HG03108 (cell line): ENCODE data around the gene SLC37A3.
"Not testable (repeated sequence)": the region's sequence is repeated elsewhere in the genome, so short reads cannot be mapped to it uniquely, and the experiment has no call there.

ENCODE experiments used
- ATAC-seq: cut with Tn5 transposase; IDR thresholded peaks from one replicate; pipeline ENCODE4 v1.9.1; 2021; ENCODE audit warnings: moderate library complexity; ENCODE audit not compliant: unreplicated experiment

The SLC37A3 gene

DNA sequence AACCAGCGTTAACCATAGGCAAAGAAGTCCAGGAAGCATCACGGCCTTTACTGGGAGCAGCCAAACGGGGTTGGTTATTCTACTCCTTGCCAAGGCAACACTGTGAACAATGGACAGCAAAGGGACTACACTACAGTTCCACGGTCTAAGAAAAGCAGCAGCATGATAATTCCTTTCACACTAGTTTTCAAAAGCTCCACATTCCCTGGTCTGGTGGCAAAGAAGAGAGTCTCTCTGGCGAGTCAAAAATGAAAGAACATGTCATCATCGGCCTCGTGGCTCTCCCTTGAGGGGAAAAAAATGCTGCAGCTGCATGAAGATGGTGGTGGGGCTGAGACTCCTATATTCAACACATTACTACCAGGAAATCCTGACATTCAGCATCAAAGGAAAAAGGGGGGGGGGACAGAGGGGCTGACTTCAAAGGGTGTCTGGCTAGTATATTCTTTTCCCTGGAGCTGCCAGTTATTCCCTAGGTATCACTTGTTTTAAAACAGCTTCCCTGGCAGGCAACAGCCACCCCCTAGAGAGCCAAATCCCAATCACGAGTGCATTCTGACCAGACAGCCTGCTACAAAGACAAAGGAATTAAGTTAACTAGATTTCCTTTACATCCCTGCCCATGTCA, 49.1 kb downstream of the SLC37A3 start:
- ATAC-seq, result no peak

DNA sequence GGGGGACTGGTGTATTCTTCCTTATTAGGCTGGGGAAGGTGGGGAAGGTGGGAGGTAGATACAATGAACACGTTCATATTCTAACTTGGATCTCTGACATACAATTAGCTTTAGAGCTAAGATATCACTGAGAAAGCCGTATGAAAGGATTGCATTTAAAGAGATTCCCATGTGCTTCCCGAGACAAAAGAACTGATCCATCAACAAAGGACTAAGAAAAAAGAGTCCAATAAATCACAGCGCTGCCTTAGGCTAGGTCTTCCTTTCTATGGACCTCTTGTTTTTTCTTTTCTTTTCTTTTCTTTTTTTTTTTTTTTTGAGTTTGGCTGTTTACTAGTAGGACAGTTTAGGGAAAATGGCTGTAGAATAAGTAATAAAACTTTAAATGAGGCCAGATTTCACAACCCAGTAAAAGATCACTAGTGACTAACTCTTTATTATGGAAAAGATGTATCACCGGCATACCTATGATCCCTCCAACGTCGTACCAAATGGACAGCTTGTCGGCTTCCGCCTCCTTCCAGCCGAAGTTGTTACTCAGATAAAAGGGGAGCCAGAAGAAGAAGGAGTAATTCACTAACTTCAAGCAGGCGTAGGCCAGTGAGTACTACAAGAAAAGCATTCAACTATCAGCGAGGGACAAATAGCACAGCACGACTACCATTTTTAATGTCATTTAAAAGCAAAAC, 50.0 kb downstream of the SLC37A3 start:
- no peak for ATAC-seq

DNA sequence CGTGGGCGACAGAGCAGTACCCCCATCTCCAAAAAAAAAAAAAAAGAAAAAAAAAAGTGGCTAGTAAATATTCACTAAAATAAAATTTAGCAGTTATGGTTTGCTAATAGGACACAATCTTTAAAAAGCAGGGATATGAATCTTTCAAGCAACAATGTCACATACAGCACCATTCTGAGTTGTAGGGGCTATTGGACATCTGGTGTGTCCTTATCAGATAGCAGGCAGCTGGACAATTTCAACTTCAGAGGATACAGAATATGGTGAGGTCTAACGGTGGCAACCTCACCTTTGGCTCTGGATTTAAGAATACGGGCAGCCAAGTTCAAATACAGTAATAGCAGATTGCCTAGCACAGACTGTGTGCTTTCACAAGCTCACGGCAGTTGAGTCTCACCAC, 51.1 kb downstream of the SLC37A3 start:
- ATAC-seq, result no peak

- ATAC-seq, result no peak
Observed at GRCh38 chr7:140345426-140345825, 52.9 kb downstream of the SLC37A3 start.

DNA sequence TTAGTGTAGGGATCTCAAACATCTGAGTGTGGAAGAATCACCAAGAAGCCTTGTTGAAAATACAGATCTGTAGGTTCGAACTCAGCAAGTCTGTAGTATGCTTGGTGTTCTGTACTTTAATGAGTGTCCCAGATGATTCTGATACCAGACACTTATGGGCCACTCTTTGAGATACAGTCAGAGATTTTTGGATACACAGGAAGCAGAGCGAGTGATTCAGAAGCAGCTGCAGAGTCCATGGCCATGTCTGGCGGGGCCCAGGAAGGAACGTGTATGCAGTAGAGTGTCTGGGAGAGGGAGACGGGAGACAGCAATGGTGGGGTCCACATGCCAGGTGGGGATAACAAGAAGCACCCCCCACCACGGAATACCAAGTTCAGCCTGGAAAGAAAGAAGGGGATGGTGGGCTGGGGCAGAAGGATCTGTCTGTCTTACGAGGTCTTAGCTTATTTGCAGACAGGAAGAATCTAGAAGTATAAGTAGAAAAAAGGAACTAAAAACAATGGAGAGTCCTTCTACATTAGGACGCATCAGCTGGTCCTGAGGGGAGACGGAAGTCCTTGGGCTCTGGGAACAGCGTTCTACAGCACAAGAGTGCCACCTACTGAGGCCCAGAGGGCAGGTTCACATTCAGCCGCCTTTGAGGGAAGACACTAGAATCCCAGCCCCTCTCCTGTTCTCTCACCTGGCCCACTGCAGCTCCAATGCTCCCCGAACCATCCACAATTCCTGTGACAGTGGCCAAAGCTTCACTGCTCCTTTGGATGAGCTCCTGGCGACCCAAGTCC, 55.4 kb downstream of the SLC37A3 start:
- ATAC-seq, result no peak

DNA sequence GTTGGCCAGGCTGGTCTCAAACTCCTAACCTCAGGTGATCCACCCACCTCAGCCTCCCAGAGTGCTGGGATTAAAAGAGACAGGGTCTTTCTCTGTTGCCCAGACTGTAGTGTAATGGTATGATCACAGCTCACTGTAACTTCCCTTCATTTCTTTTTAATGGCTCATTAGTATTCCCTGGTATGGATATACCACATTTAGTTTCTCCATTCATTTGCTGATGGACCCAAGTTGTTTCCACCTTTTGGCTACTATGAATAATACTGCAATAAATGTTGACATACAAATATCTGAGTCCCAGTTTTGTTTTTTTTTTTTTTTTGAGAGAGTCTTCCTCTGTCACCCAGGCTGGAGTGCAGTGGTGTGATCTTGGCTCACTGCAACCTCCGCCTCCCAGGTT, 59.4 kb downstream of the SLC37A3 start:
- not testable (repeated sequence) for ATAC-seq

- ATAC-seq, result no peak
Observed at GRCh38 chr7:140334341-140335057, 63.8 kb downstream of the SLC37A3 start.

- no peak for ATAC-seq
Observed at GRCh38 chr7:140333686-140334085, 64.6 kb downstream of the SLC37A3 start.

- no peak for ATAC-seq
Observed at GRCh38 chr7:140333223-140333622, 65.1 kb downstream of the SLC37A3 start.

GRCh38 chr7:140330595-140330994, 67.7 kb downstream of the SLC37A3 start:
- ATAC-seq, result no peak

DNA sequence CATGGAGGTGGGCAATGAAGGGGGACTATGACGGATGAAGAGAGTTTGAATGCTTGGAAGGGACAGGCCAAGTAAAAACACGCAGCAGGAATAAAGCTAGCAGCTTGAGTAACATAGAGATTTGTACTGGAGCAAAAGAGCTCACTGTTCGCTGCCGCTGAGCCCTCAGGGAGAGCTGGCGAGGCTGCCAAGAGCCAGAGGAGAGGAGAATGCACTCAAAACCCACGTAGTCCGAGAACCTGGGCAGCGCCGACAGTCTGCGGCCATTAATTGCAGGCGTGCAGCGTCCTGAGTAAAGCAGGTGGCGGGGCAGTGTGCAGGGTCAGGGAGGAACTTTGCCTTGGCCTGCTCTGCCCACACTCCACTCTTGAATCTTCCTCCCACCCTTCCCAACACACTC, 68.2 kb downstream of the SLC37A3 start:
- no peak for ATAC-seq

GRCh38 chr7:140327261-140327661, 71.1 kb downstream of the SLC37A3 start:
- no peak for ATAC-seq

GRCh38 chr7:140326116-140326928, 72.0 kb downstream of the SLC37A3 start:
- no peak for ATAC-seq

GRCh38 chr7:140325600-140325999, 72.7 kb downstream of the SLC37A3 start:
- ATAC-seq, result no peak

GRCh38 chr7:140324714-140325113, 73.6 kb downstream of the SLC37A3 start:
- ATAC-seq, result no peak

GRCh38 chr7:140322759-140323158, 75.6 kb downstream of the SLC37A3 start:
- no peak for ATAC-seq

DNA sequence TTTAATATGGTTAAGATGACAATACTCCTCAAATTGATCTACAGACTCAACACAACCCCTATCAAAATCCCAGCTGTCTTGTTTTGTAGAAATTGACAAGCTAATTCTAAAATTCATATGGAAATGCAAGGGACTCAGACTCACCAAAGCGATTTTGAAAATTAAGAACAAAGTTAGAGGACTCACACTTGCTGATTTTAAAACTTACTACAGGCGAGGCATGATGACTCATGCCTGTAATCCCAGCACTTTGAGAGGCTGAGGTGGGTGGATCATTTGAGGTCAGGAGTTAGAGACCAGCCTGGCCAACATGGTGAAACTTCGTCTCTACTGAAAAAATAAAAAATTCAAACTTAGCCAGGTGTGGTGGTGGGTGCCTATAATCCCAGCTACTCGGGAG, 78.3 kb downstream of the SLC37A3 start:
- not testable (repeated sequence) for ATAC-seq

DNA sequence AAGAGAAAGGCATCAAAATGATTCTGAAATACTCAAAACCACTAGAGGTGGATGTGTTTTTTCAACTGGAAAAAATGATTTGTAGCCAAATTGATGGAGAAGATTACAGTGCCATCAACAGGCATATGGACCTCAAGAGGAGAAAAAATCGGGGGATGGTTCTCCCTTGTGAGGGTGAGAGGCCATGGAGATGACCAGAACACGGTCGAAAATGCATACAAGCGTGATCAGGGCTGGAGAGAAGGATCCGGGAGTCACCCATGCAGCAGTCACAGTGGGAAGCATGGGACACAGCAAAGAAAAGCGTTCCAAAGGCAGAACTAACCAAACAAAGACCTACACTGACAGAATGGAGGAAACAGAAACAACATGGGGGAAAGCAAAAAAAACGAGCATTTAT, 80.3 kb downstream of the SLC37A3 start:
- no peak for ATAC-seq

- no peak for ATAC-seq
Observed at GRCh38 chr7:140317597-140317996, 80.7 kb downstream of the SLC37A3 start.

GRCh38 chr7:140316165-140316661, 82.1 kb downstream of the SLC37A3 start:
- no peak for ATAC-seq
